HEK293 (cell line): Measurements from ENCODE around the gene SEMA3A.

ENCODE experiments used
- ZBTB8A ChIP-seq: fragments of 450-650 bp; formaldehyde crosslinking; IDR thresholded peaks from 2 replicates; pipeline ENCODE4 v1.5.1; 2016; ENCODE audit warnings: missing biosample characterization, missing genetic modification characterization
- ZNF26 ChIP-seq: fragments of 450-650 bp; formaldehyde crosslinking; IDR thresholded peaks from 2 replicates; pipeline ENCODE4 v1.5.1; 2016; ENCODE audit warnings: missing biosample characterization, missing genetic modification characterization
- ZNF610 ChIP-seq: fragments of 450-650 bp; formaldehyde crosslinking; IDR thresholded peaks from 2 replicates; pipeline ENCODE4 v1.5.1; 2016; ENCODE audit warnings: missing biosample characterization, missing genetic modification characterization, borderline replicate concordance
- ZNF76 ChIP-seq: fragments of 450-650 bp; formaldehyde crosslinking; IDR thresholded peaks from 2 replicates; pipeline ENCODE4; 2016; ENCODE audit warnings: low read depth, missing biosample characterization, missing genetic modification characterization, borderline replicate concordance

SEMA3A gene

GRCh38 chr7:83908526-83908925 is 286.1 kb downstream of the SEMA3A start (continued):
- no peak for TF ChIP-seq ZNF26
- no peak for TF ChIP-seq ZBTB8A
- TF ChIP-seq ZNF76 (tag by site-specific recombination), result no peak
- no peak for TF ChIP-seq ZNF610 (tag by site-specific recombination)
